Measurements from ENCODE around the gene GPS1.
A peak's percentile ranks its signal among the peaks of the same experiment; 100 is the strongest.

GPS1 gene

GRCh38 chr17:82015311-82015971 lies 36.3 kb upstream of the GPS1 start:
- no peak for DNase-seq

GRCh38 chr17:82016061-82016874 lies 35.4 kb upstream of the GPS1 start:
- DNase-seq: no peak

- no peak for DNase-seq
These were observed 34.7 kb upstream of the GPS1 start for GRCh38 chr17:82016875-82017459.

- no peak for DNase-seq
These were observed 34.0 kb upstream of the GPS1 start for GRCh38 chr17:82017612-82018151.

- DNase-seq: peak; percentile 67
These were observed 33.3 kb upstream of the GPS1 start for GRCh38 chr17:82018152-82018988.

GRCh38 chr17:82018989-82019689 lies 32.6 kb upstream of the GPS1 start:
- no peak for DNase-seq

GRCh38 chr17:82019690-82020571 lies 31.8 kb upstream of the GPS1 start:
- no peak for DNase-seq

GRCh38 chr17:82020572-82021106 lies 31.1 kb upstream of the GPS1 start:
- DNase-seq: no peak

- DNase-seq: no peak
These were observed 30.4 kb upstream of the GPS1 start for GRCh38 chr17:82021107-82021899.

- DNase-seq: no peak
These were observed 29.8 kb upstream of the GPS1 start for GRCh38 chr17:82021900-82022309.

GRCh38 chr17:82022310-82022980 lies 29.3 kb upstream of the GPS1 start, which contains the start of gene CENPX:
Gene CENPX (minus strand): TSS chr17:82022878. CDS start chr17:82022861, 17 bp downstream.
- no peak for DNase-seq

GRCh38 chr17:82022981-82023446 lies 28.7 kb upstream of the GPS1 start, which contains the start of gene LRRC45:
Gene LRRC45 (plus strand): TSS chr17:82023305. CDS start chr17:82023644, 339 bp downstream.
- peak; percentile 98 for DNase-seq

- no peak for DNase-seq
These were observed 28.1 kb upstream of the GPS1 start for GRCh38 chr17:82023447-82024241.

GRCh38 chr17:82024859-82025258 lies 26.8 kb upstream of the GPS1 start:
- DNase-seq: no peak

- no peak for DNase-seq
These were observed 26.1 kb upstream of the GPS1 start for GRCh38 chr17:82025401-82026107.

- DNase-seq: no peak
These were observed 23.5 kb upstream of the GPS1 start for GRCh38 chr17:82028246-82028645.

GRCh38 chr17:82028966-82029365 lies 22.7 kb upstream of the GPS1 start:
- no peak for DNase-seq

Data from NCI-H2081 treated with DMSO at 0.1 percent for 48 hours (cell line).